Upper lobe of right lung (tissue), 1 donor: ENCODE data around the gene ANO10. TPM values are rescaled to one million over a fixed set of nuclear protein-coding genes. Genes with fewer than 3 reads are reported as not detected.
A peak's percentile ranks its signal among the peaks of the same experiment; 100 is the strongest.

Experiments
- ATAC-seq: fragments of 200-7000 bp; cut with Tn5 transposase; one replicate; pipeline ENCODE4 v1.9.1; 2020; ENCODE audit warnings: mild to moderate bottlenecking, moderate library complexity
- DNase-seq: peaks from one replicate; pipeline ENCODE4 v3.0.0-alpha.2; 2020
- H3K27ac ChIP-seq: fragments of 200-600 bp; one replicate; pipeline ENCODE4 v1.8.0; 2022
- H3K27me3 ChIP-seq: fragments of 200-600 bp; one replicate; pipeline ENCODE4 v1.8.0; 2022; ENCODE audit warnings: mild to moderate bottlenecking
- H3K36me3 ChIP-seq: fragments of 200-600 bp; one replicate; pipeline ENCODE4 v1.8.0; 2022
- H3K4me1 ChIP-seq: fragments of 200-600 bp; one replicate; pipeline ENCODE4 v1.8.0; 2022
- H3K4me3 ChIP-seq: fragments of 200-600 bp; one replicate; pipeline ENCODE4 v1.8.0; 2022; ENCODE audit warnings: mild to moderate bottlenecking
- H3K9me3 ChIP-seq: fragments of 200-600 bp; one replicate; pipeline ENCODE4 v1.8.0; 2022
- intact Hi-C: fragments of 100-400 bp; cut with DNase I; formaldehyde crosslinking; loops from one replicate; pipeline ENCODE4 v1.11.0; 2022
- total RNA-seq: library from RNA; stranded (reverse); fragmentation: NEBNext Ultra II Directional; extraction: Animal tissue kit (Norgen Biotek cat#: 25700); gene quantifications from one replicate; pipeline ENCODE4 v1.2.1, GENCODE V29; 2021
- TF ChIP-seq, protein P1 (sequence below): fragments of 200-600 bp; IDR thresholded peaks from one replicate; pipeline ENCODE4 v1.8.0; 2022; ENCODE audit warnings: antibody characterized with exemption
- donor health status: DM: no; HTN: yes; CAD: no; lungs with severe emphysema.

The ANO10 gene
- total RNA-seq, 1 donor from 2014 or later: 30.6 TPM

DNA sequence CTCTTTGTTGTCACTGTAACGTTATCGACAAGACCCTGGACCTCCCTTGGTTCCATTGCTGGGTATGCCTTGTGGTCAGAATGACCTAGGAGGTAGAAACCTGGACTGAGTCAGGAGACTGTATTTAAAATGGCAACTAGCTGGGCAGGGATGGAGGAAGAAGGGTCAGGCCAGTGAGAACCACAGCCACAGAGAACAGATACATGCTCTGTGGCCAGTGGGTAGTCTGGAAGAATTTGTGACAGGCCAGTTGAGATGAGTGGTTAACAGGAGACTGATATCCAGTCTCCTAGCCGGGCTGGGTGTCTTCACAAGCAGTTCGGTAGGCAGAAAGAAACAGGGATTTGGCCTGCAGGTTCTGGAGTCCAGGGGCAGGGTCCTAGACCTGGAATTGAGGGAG, 276.6 kb downstream of the ANO10 start:
- ATAC-seq (no peak), DNase-seq (no peak)
- Histone ChIP-seq H3K9me3 (no peaks in the 10 kb centered on the region), H3K27me3 (no peaks in the 10 kb centered on the region), H3K27ac (peak overlapping the region; percentile 11), H3K36me3 (peaks cover 92% of the 10 kb centered on the region), H3K4me3 (no peak overlapping the region), H3K4me1 (no peaks in the 10 kb centered on the region)
- TF ChIP-seq, protein P1, sequence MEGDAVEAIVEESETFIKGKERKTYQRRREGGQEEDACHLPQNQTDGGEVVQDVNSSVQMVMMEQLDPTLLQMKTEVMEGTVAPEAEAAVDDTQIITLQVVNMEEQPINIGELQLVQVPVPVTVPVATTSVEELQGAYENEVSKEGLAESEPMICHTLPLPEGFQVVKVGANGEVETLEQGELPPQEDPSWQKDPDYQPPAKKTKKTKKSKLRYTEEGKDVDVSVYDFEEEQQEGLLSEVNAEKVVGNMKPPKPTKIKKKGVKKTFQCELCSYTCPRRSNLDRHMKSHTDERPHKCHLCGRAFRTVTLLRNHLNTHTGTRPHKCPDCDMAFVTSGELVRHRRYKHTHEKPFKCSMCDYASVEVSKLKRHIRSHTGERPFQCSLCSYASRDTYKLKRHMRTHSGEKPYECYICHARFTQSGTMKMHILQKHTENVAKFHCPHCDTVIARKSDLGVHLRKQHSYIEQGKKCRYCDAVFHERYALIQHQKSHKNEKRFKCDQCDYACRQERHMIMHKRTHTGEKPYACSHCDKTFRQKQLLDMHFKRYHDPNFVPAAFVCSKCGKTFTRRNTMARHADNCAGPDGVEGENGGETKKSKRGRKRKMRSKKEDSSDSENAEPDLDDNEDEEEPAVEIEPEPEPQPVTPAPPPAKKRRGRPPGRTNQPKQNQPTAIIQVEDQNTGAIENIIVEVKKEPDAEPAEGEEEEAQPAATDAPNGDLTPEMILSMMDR: no peak
- intact Hi-C loops: no loop called here

GRCh38 chr3:43344520-43344919, 277.3 kb downstream of the ANO10 start:
- no peak for DNase-seq
- Histone ChIP-seq H3K27me3 (no peaks in the 10 kb centered on the region), H3K27ac (no peak overlapping the region), H3K36me3 (peaks cover 92% of the 10 kb centered on the region), H3K4me1 (no peaks in the 10 kb centered on the region), H3K4me3 (no peak overlapping the region), H3K9me3 (no peaks in the 10 kb centered on the region)
- no peak for ATAC-seq
- TF ChIP-seq, protein P1: no peak
- intact Hi-C loops: no loop called here

- DNase-seq: no peak
- Histone ChIP-seq H3K4me3 (no peak overlapping the region), H3K4me1 (no peaks in the 10 kb centered on the region), H3K9me3 (peaks cover 3% of the 10 kb centered on the region), H3K27me3 (no peaks in the 10 kb centered on the region), H3K36me3 (peaks cover 93% of the 10 kb centered on the region), H3K27ac (no peak overlapping the region)
- ATAC-seq: no peak
- intact Hi-C loops: no loop called here
- TF ChIP-seq, protein P1: no peak
Measured at GRCh38 chr3:43343815-43344214, 278.0 kb downstream of the ANO10 start.

DNA sequence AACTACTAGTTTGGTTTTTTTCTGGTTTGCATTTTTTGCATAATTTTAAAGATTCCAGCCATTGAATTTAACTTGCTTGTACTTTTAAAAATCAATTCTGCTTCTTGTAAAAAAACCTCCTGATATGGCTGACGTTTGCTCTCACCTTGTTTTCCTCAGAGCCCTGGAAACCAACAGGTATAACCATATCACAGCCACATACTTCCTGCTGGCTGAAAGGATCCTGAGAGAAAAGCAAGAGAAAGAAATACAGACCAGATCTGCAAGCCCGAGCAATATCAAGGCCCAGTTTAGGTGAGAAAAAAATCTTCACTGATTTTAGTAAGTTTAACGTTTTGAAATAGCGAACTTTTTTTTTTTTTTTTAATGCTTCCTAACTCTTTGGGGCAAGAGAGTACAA, 278.6 kb downstream of the ANO10 start:
- Histone ChIP-seq H3K36me3 (peaks cover 87% of the 10 kb centered on the region), H3K9me3 (peaks cover 10% of the 10 kb centered on the region), H3K27ac (no peak overlapping the region), H3K27me3 (no peaks in the 10 kb centered on the region), H3K4me1 (no peaks in the 10 kb centered on the region), H3K4me3 (no peak overlapping the region)
- ATAC-seq (no peak), DNase-seq (no peak)
- TF ChIP-seq, protein P1: no peak
- intact Hi-C loops: no loop called here

- H3K27ac ChIP-seq: no peak overlapping the region
- no peak for ATAC-seq
- H3K36me3 ChIP-seq: peaks cover 87% of the 10 kb centered on the region
- H3K9me3 ChIP-seq: peaks cover 18% of the 10 kb centered on the region
- no peak for DNase-seq
- intact Hi-C loops: no loop called here
- TF ChIP-seq, protein P1: no peak
- no peak overlapping the region for H3K4me3 ChIP-seq
- H3K4me1 ChIP-seq: no peaks in the 10 kb centered on the region
- no peaks in the 10 kb centered on the region for H3K27me3 ChIP-seq
Measured at GRCh38 chr3:43341788-43342187, 280.0 kb downstream of the ANO10 start.

GRCh38 chr3:43340403-43340802, 281.4 kb downstream of the ANO10 start:
- ATAC-seq: no peak
- H3K27ac ChIP-seq: no peak overlapping the region
- no peaks in the 10 kb centered on the region for H3K4me1 ChIP-seq
- no peak for DNase-seq
- intact Hi-C loops: no loop called here
- H3K9me3 ChIP-seq: peaks cover 26% of the 10 kb centered on the region
- peaks cover 76% of the 10 kb centered on the region for H3K36me3 ChIP-seq
- no peak overlapping the region for H3K4me3 ChIP-seq
- no peaks in the 10 kb centered on the region for H3K27me3 ChIP-seq
- TF ChIP-seq, protein P1: no peak
